K562 (cell line): ENCODE results near the gene CEP95. TPM values are rescaled to one million over a fixed set of nuclear protein-coding genes. Genes with fewer than 3 reads are reported as not detected.
A peak's percentile ranks its signal among the peaks of the same experiment; 100 is the strongest.

Experiments
- ATAC-seq: fragments of 200-7000 bp; cut with Tn5 transposase; 3 replicates; pipeline ENCODE4 v1.9.1; 2020; ENCODE audit warnings: moderate library complexity
- BruUV-seq: library from RNA; stranded (reverse); fragments of 400-500 nt; replicated peaks from 2 replicates; lab custom pipeline; 2021; lab: Mats Ljungman, UMichigan
- CTCF ChIA-PET: fragments of 300-600 bp; formaldehyde crosslinking; extraction: SDS; loops from one replicate; lab custom pipeline; 2021; ENCODE audit warnings: low intra/inter-chr PET ratio; lab: Yijun Ruan, JAX
- POLR2A ChIA-PET: fragments of 300-600, 350-650 bp; sonication (Branson Sonifier 250); formaldehyde crosslinking; extraction: SDS; loops from one replicate; lab custom pipeline; 2021; ENCODE audit warnings: antibody characterized with exemption, inconsistent platforms; lab: Yijun Ruan, JAX
- DNase-seq, 4 experiments: peaks; one replicate each; pipeline versions ENCODE4 v3.0.0 to v3.0.0-alpha.2; 2011 to 2018; ENCODE audit warnings: low spot score in 3 of 4, mixed read lengths in 3 of 4; ENCODE audit errors: extremely low read depth in 1 of 4
- FAIRE-seq: peaks from 2 replicates; lab custom pipeline; 2011; peaks lifted over from hg19 to GRCh38; lab: Jason Lieb, UNC
- H2AFZ ChIP-seq: 2 replicates; pipeline ENCODE4 v1.6.0; 2011; ENCODE audit warnings: low read depth, low read length, control low read depth, inconsistent platforms
- H3K27ac ChIP-seq: fragments of 200-600 bp; 3 replicates; pipeline ENCODE4 v1.8.0; 2011; ENCODE audit warnings: low read depth, mild to moderate bottlenecking, control low read depth, inconsistent platforms, low read length, moderate library complexity, mixed read lengths; ENCODE audit errors: extremely low read depth
- H3K27me3 ChIP-seq, 2 experiments: fragments of 300-600 bp in 1 of 2; 2 replicates in 1 of 2; 3 replicates in 1 of 2; pipeline versions ENCODE4 v1.6.0 to v1.8.0; 2011; ENCODE audit warnings: inconsistent platforms in 2 of 2, low read length in 2 of 2, mild to moderate bottlenecking in 1 of 2, mixed read lengths in 1 of 2, moderate library complexity in 1 of 2; ENCODE audit not compliant: control insufficient read depth in 2 of 2, insufficient read depth in 2 of 2
- H3K36me3 ChIP-seq: fragments of 300-600 bp; 3 replicates; pipeline ENCODE4 v1.8.0; 2011; ENCODE audit warnings: mild to moderate bottlenecking, low read length, inconsistent platforms; ENCODE audit not compliant: control insufficient read depth, insufficient read depth
- H3K4me1 ChIP-seq, 2 experiments: fragments of 200-600 bp in 1 of 2; replicated peaks in 1 of 2; 2 replicates in 1 of 2; 3 replicates in 1 of 2; pipeline versions ENCODE4 v1.5.1 to v1.8.0; 2011; ENCODE audit warnings: inconsistent platforms in 2 of 2, low read length in 2 of 2, mild to moderate bottlenecking in 1 of 2, mixed read lengths in 1 of 2, moderate library complexity in 1 of 2; ENCODE audit not compliant: control insufficient read depth in 2 of 2, insufficient read depth in 2 of 2
- H3K4me2 ChIP-seq: 2 replicates; pipeline ENCODE4 v1.6.1; 2011; ENCODE audit warnings: low read length, control low read depth, inconsistent platforms, mixed read lengths; ENCODE audit not compliant: insufficient read depth
- H3K4me3 ChIP-seq: fragments of 200-600 bp; sonication (generic), shearing (Covaris generic); 2 replicates; pipeline ENCODE4 v1.5.1; 2016; ENCODE audit warnings: control low read depth, inconsistent platforms
- H3K79me2 ChIP-seq: fragments of 200-600 bp; 3 replicates; pipeline ENCODE4 v1.8.0; 2011; ENCODE audit warnings: low read length, inconsistent platforms; ENCODE audit not compliant: control insufficient read depth, insufficient read depth
- H3K9ac ChIP-seq, 2 experiments: 2 replicates each; pipeline versions ENCODE4 v1.6.0 to v1.6.1; 2011; ENCODE audit warnings: low read depth in 2 of 2, low read length in 2 of 2, control low read depth in 1 of 2, inconsistent platforms in 1 of 2, mild to moderate bottlenecking in 1 of 2, mixed read lengths in 1 of 2; ENCODE audit not compliant: insufficient read depth in 1 of 2
- H3K9me1 ChIP-seq: one replicate; pipeline ENCODE4 v1.6.0; 2011; ENCODE audit warnings: inconsistent platforms, mild to moderate bottlenecking, low read length, moderate library complexity; ENCODE audit not compliant: control insufficient read depth, insufficient read depth
- H3K9me3 ChIP-seq: replicated peaks from 2 replicates; pipeline ENCODE4 v1.5.1; 2011; ENCODE audit warnings: low read depth, low read length, inconsistent platforms; ENCODE audit not compliant: control insufficient read depth, insufficient read depth
- H4K20me1 ChIP-seq: replicated peaks from 2 replicates; pipeline ENCODE4 v1.6.1; 2011; ENCODE audit warnings: low read length, inconsistent platforms, mixed read lengths; ENCODE audit not compliant: control insufficient read depth, insufficient read depth
- HNRNPLL ChIP-seq: fragments of 200-400 bp; formaldehyde crosslinking; IDR thresholded peaks from 2 replicates; pipeline ENCODE4 v1.6.1; 2017; ENCODE audit warnings: low read length, low read depth, mild to moderate bottlenecking; ENCODE audit not compliant: poor library complexity, severe bottlenecking
- TGIF2 ChIP-seq: sonication (generic); formaldehyde crosslinking; IDR thresholded peaks from 2 replicates; pipeline ENCODE4 v1.8.1; 2022; ENCODE audit warnings: mild to moderate bottlenecking, missing genetic modification reagents, moderate library complexity
- ZNF311 ChIP-seq: fragments of 250-450 bp; sonication (Bioruptor Pico); IDR thresholded peaks from 2 replicates; pipeline ENCODE4 v1.4.0; 2020; ENCODE audit warnings: mild to moderate bottlenecking, moderate library complexity
- WGBS: fragments of 100-300 bp; shearing (Covaris generic); methylation state at CpG from one replicate; pipeline ENCODE4 v1.1.6; 2016; ENCODE audit warnings: low coverage, mixed read lengths; ENCODE audit not compliant: insufficient coverage; ENCODE audit errors: missing lambda C conversion rate; 5-methylcytosine and 5-hydroxymethylcytosine counted together
- in situ Hi-C: fragments of 300-500 bp; cut with MboI; formaldehyde crosslinking; loops from 4 replicates; pipeline ENCODE4 v1.15.0; 2018; ENCODE audit warnings: inconsistent platforms, mixed read lengths
- intact Hi-C: fragments of 100-400 bp; cut with micrococcal nuclease; formaldehyde crosslinking; loops from 2 replicates; pipeline ENCODE4 v1.14.2; 2022
- polyA plus RNA-seq, 8 experiments: library from polyadenylated mRNA; depleted of rRNA in 4 of 8; stranded (reverse) in 5 of 8; unstranded in 3 of 8; fragments of >200 nt; fragmentation: Nextera tagmentation in 2 of 8; fragmentation: Illumina TruSeq in 1 of 8; extraction: Ambion mirVana in 2 of 8; extraction: Trizol in 1 of 8; gene quantifications; 2 replicates each; pipeline versions ENCODE4 v1.2.1 to v1.2.3, GENCODE V29; 2011 to 2014; ENCODE audit warnings: inconsistent platforms in 1 of 8, missing spikeins in 1 of 8
- total RNA-seq, 7 experiments: library from RNA; depleted of rRNA in 6 of 7; stranded (reverse); fragments of >200 nt in 6 of 7; fragmentation: Illumina TruSeq in 2 of 7; extraction: Trizol in 2 of 7; gene quantifications; 2 replicates each; pipeline versions ENCODE4 v1.2.1 to v1.2.3, GENCODE V29; 2011 to 2021; ENCODE audit warnings: low replicate concordance in 1 of 7
- TF ChIP-seq, protein P1 (sequence below), 2 experiments: fragments of 450-650 bp; formaldehyde crosslinking in 1 of 2; IDR thresholded peaks; 2 replicates each; pipeline versions ENCODE4 v1.4.0 to v1.6.1; 2014 to 2020; ENCODE audit warnings: mild to moderate bottlenecking in 2 of 2, borderline replicate concordance in 1 of 2, low read depth in 1 of 2
- TF ChIP-seq, protein P2 (sequence below): sonication (generic); formaldehyde crosslinking; IDR thresholded peaks from 2 replicates; pipeline ENCODE4 v1.8.0; 2022; ENCODE audit warnings: mild to moderate bottlenecking, missing genetic modification reagents, borderline replicate concordance
- TF ChIP-seq, protein P3 (sequence below): fragments of 250-450 bp; sonication (Bioruptor Pico); IDR thresholded peaks from 2 replicates; pipeline ENCODE4 v1.5.0; 2020; ENCODE audit warnings: mild to moderate bottlenecking, borderline replicate concordance

Gene CEP95
- total and polyA plus RNA-seq, 9 of the 15 experiments (the other 6 are each of a cell fraction or from before 2014, with no cell fraction given) = 26.7 to 80.7 (median 56.9) TPM

DNA sequence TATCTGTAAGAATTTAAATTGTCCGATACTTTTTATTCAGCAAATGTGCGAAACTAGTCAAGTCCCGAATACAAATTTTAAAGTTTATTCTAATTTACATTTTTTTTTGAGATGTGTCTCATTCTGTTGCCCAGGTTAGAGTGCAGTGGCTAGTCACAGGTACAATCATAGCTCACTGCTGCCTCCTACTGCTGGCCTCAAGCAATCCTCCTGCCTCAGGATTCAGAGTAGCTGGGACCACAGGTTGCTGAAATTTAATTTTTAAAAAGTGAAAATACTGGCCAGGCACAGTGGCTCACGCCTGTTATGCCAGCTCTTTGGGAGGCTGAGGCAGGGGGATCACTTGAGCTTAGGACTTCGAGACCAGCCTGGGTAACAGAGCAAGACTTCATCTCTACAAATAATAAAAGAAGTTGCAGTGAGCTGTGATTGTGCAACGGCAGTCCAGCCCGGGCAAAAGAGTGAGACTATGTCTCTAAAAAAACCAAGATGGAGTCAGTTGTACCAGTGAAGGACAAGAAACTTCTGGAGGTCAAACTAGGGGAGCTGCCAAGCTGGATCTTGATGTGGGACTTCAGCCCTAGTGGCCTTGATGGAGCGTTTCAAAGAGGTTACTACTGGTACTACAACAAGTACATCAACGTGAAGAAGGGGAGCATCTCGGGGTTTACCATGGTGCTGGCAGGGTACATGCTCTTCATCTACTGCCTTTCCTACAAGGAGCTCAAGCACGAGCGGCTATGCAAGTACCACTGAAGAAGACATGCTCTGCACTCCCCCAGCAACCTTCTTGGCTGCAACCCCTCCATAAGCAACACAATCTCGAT lies 15.5 kb upstream of the CEP95 start:
- 94% methylated on average over 13 of the region's 13 CpGs for WGBS
- H3K79me2 ChIP-seq = peaks cover 52% of the 10 kb centered on the region
- DNase-seq (peak in 1 of 4 experiments; percentile 64), FAIRE-seq (peak; percentile 74), ATAC-seq (peak; percentile 64)
- intact Hi-C loops = loop anchor here (5.0 kb wide), 1 partner anchor 169 kb away; no protein-coding TSS in a partner anchor
- peaks cover 0 to 4% of the 10 kb centered on the region in 2 experiments; a peak in 1 of 5 replicates for H3K4me1 ChIP-seq
- no peaks in the 10 kb centered on the region; the same call in 1 of the 2 replicates for H3K9me3 ChIP-seq
- CTCF ChIA-PET = interaction anchor here (1.1 to 2.4 kb wide), 2 partner anchors 71 to 73 kb away, joined by 5 to 16 read pairs; no protein-coding TSS in a partner anchor
- no peaks in the 10 kb centered on the region for H3K27me3 ChIP-seq
- no peak overlapping the region for H3K27ac ChIP-seq
- H4K20me1 ChIP-seq = no peaks in the 10 kb centered on the region
- BruUV-seq = no TSS peak
- no peak overlapping the region for H2AFZ ChIP-seq
- in situ Hi-C loops = loop anchor here (5.0 kb wide), 2 partner anchors 69 to 184 kb away; no protein-coding TSS in a partner anchor
- no peak overlapping the region for H3K4me2 ChIP-seq
- no peaks in the 10 kb centered on the region for H3K9me1 ChIP-seq
- H3K9ac ChIP-seq = no peak overlapping the region
- POLR2A ChIA-PET = interaction anchor here (0.9 to 2.8 kb wide), 5 partner anchors 10 to 153 kb away, joined by 3 to 9 read pairs (median 6); no protein-coding TSS in a partner anchor
- H3K36me3 ChIP-seq = peaks cover 79% of the 10 kb centered on the region
- no peak overlapping the region for H3K4me3 ChIP-seq
- TF ChIP-seq HNRNPLL (no peak), TGIF2 (CRISPR knock-in tag) (no peak), ZNF311 (no peak)
- TF ChIP-seq, protein P1, sequence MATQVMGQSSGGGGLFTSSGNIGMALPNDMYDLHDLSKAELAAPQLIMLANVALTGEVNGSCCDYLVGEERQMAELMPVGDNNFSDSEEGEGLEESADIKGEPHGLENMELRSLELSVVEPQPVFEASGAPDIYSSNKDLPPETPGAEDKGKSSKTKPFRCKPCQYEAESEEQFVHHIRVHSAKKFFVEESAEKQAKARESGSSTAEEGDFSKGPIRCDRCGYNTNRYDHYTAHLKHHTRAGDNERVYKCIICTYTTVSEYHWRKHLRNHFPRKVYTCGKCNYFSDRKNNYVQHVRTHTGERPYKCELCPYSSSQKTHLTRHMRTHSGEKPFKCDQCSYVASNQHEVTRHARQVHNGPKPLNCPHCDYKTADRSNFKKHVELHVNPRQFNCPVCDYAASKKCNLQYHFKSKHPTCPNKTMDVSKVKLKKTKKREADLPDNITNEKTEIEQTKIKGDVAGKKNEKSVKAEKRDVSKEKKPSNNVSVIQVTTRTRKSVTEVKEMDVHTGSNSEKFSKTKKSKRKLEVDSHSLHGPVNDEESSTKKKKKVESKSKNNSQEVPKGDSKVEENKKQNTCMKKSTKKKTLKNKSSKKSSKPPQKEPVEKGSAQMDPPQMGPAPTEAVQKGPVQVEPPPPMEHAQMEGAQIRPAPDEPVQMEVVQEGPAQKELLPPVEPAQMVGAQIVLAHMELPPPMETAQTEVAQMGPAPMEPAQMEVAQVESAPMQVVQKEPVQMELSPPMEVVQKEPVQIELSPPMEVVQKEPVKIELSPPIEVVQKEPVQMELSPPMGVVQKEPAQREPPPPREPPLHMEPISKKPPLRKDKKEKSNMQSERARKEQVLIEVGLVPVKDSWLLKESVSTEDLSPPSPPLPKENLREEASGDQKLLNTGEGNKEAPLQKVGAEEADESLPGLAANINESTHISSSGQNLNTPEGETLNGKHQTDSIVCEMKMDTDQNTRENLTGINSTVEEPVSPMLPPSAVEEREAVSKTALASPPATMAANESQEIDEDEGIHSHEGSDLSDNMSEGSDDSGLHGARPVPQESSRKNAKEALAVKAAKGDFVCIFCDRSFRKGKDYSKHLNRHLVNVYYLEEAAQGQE (IDR thresholded peaks at IDR 0.05; ENCODE audit: borderline replicate concordance) = peak; percentile 56; the same call in 1 of the 2 replicates
- TF ChIP-seq, protein P1 (CRISPR knock-in tag; IDR thresholded peaks at IDR 0.05; ENCODE audit: low read depth) = no peak
- TF ChIP-seq, protein P2, sequence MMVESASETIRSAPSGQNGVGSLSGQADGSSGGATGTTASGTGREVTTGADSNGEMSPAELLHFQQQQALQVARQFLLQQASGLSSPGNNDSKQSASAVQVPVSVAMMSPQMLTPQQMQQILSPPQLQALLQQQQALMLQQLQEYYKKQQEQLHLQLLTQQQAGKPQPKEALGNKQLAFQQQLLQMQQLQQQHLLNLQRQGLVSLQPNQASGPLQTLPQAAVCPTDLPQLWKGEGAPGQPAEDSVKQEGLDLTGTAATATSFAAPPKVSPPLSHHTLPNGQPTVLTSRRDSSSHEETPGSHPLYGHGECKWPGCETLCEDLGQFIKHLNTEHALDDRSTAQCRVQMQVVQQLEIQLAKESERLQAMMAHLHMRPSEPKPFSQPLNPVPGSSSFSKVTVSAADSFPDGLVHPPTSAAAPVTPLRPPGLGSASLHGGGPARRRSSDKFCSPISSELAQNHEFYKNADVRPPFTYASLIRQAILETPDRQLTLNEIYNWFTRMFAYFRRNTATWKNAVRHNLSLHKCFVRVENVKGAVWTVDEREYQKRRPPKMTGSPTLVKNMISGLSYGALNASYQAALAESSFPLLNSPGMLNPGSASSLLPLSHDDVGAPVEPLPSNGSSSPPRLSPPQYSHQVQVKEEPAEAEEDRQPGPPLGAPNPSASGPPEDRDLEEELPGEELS (CRISPR knock-in tag) = no peak
- TF ChIP-seq, protein P3, sequence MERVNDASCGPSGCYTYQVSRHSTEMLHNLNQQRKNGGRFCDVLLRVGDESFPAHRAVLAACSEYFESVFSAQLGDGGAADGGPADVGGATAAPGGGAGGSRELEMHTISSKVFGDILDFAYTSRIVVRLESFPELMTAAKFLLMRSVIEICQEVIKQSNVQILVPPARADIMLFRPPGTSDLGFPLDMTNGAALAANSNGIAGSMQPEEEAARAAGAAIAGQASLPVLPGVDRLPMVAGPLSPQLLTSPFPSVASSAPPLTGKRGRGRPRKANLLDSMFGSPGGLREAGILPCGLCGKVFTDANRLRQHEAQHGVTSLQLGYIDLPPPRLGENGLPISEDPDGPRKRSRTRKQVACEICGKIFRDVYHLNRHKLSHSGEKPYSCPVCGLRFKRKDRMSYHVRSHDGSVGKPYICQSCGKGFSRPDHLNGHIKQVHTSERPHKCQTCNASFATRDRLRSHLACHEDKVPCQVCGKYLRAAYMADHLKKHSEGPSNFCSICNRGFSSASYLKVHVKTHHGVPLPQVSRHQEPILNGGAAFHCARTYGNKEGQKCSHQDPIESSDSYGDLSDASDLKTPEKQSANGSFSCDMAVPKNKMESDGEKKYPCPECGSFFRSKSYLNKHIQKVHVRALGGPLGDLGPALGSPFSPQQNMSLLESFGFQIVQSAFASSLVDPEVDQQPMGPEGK = no peak
